Measurements from ENCODE around the gene SPACA6.
"Not testable (repeated sequence)": the region's sequence is repeated elsewhere in the genome, so short reads cannot be mapped to it uniquely, and the experiment has no call there.

Gene SPACA6

DNA sequence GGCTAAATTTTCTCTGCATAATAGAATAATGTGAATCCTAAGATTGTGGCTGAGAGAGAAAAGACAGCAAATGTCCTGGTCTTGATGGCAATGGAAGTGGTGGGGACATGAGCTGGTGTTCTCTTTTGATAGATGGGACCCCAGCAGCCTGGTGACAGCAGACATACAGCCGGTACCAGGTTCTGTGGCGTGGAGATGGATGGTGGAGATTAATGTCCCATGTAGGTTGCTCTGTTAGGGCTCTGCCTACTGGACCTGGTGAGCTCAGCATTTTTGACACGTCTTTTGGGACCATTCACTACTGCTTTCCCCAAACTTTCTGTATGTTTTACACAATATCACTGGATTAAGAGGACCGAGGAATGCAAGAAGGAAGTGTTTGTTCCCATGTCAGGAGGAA lies 38.3 kb upstream of the SPACA6 start:
- no peak for DNase-seq (ENCODE audit: low read depth)
- TF ChIP-seq, protein P1, sequence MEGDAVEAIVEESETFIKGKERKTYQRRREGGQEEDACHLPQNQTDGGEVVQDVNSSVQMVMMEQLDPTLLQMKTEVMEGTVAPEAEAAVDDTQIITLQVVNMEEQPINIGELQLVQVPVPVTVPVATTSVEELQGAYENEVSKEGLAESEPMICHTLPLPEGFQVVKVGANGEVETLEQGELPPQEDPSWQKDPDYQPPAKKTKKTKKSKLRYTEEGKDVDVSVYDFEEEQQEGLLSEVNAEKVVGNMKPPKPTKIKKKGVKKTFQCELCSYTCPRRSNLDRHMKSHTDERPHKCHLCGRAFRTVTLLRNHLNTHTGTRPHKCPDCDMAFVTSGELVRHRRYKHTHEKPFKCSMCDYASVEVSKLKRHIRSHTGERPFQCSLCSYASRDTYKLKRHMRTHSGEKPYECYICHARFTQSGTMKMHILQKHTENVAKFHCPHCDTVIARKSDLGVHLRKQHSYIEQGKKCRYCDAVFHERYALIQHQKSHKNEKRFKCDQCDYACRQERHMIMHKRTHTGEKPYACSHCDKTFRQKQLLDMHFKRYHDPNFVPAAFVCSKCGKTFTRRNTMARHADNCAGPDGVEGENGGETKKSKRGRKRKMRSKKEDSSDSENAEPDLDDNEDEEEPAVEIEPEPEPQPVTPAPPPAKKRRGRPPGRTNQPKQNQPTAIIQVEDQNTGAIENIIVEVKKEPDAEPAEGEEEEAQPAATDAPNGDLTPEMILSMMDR (IDR thresholded peaks at IDR 0.05; ENCODE audit: insufficient read depth, low read depth, low read length, missing control alignments): no peak
- H3K4me3 ChIP-seq (ENCODE audit: low read length): no peak overlapping the region

DNA sequence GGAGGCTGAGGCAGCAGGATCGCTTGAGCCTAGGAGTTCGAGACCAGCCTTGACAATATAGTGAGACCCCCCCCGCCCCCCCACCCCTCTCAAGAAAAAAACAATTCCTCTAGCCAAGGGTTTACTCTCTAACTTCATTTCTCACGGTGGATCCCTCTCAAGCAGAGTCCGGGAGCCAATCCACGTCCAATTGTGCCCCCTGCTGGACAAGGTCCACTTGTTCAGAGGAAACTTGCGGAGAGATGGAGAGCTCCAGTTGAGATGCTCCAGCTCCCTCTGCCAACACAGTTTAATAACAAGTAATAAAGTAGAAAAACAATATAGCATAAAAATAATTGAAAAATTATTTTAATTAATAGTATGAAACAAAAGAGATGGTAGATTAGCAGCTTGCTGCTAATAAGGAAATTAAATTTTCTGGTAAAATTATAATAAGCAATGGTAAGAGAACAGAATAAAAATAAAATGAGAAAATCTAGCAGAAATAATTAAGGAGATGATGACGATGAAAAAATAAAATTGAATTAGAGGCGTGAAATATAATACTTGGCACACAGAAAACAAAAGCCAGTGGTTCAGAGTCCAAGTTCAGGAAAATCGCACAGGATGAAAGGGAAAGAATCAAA lies 32.0 kb upstream of the SPACA6 start:
- peak; percentile 81 for DNase-seq (ENCODE audit: low read depth)

DNA sequence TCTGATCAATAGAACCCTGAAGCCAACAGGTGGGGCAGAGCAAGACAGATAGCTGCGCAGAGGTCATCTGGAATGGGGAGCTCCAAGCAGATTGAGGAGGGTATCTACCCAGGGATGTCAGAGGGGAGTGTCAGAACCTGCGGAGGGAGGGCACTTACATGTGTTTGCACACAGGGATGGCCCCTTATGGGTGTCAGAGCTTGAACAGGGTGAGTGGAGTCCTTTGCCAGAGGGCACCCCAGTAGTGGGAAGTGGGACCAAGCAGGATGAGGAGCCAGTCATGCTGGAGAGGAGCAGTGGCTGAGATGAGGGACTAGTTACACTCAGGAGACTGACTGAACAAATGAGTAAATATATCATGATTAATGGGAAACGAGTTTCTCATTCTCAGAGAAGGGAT lies 29.5 kb upstream of the SPACA6 start:
- no peak overlapping the region for H3K4me3 ChIP-seq (ENCODE audit: low read length)
- TF ChIP-seq, protein P1 (IDR thresholded peaks at IDR 0.05; ENCODE audit: insufficient read depth, low read depth, low read length, missing control alignments): no peak
- no peak for DNase-seq (ENCODE audit: low read depth)

More for the DNA sequence above, 32.0 kb upstream of the SPACA6 start:
- H3K4me3 ChIP-seq (ENCODE audit: low read length): no peak overlapping the region
- TF ChIP-seq, protein P1 (IDR thresholded peaks at IDR 0.05; ENCODE audit: insufficient read depth, low read depth, low read length, missing control alignments): peak; percentile 78

DNA sequence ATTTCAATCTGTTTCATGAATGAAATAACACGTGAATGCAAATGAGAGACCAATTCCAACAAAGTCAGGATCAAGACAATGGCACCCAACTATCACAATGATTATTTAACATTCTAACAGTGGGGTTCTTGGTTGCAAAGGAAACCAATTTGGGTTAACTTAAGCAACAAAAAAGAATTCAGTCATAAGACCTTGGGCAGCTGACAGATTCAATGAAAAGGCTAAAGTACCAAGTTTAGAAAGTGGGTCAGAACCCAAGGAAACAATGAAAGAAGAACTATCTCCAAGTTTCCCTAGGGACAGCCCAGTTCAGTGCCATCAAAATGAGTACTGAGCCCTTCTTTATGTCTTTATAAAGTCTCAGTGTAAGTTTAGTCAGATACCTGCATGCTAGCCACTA lies 29.0 kb upstream of the SPACA6 start:
- no peak for DNase-seq (ENCODE audit: low read depth)
- TF ChIP-seq, protein P1 (IDR thresholded peaks at IDR 0.05; ENCODE audit: insufficient read depth, low read depth, low read length, missing control alignments): no peak
- no peak overlapping the region for H3K4me3 ChIP-seq (ENCODE audit: low read length)

DNA sequence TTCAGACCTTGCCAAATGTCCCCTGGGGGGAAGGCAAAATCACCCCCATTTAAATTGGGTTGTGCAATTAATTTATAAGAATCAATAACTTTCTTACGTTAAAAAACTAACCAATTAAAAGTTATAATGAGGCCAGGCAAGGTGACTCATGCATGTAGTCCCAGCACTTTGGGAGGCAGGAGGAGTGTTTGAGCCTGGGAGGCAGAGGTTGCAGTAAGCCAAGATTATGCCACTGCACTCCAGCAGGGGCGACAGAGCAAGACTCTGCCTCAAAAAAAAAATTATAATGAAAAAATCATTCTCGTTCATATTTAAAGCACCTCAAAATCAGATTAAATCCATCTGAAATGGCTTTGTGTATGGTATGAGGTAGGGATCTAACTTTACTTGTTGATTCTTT lies 28.1 kb upstream of the SPACA6 start:
- peak; percentile 11 for DNase-seq (ENCODE audit: low read depth)
- TF ChIP-seq, protein P1 (IDR thresholded peaks at IDR 0.05; ENCODE audit: insufficient read depth, low read depth, low read length, missing control alignments): peak; percentile 35
- H3K4me3 ChIP-seq (ENCODE audit: low read length): no peak overlapping the region

DNA sequence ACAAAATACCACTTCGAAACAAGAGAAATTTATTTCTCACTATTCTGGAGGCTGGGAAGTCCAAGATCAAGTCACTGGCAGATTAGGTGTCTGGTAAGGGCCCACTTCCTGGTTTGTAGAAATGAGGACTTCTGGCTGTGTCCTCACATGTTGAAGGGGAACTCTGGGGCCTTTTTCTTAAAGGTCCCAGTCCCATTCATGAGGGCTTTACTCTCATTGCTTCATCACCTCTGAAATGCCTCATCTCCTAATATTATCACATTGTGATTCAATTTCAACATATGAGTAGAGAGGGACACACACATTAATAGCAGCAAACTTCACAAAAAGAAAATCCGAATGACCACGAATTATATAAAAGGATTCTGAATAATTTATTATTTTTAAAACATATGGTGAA lies 24.9 kb upstream of the SPACA6 start:
- TF ChIP-seq, protein P1 (IDR thresholded peaks at IDR 0.05; ENCODE audit: insufficient read depth, low read depth, low read length, missing control alignments): no peak
- H3K4me3 ChIP-seq (ENCODE audit: low read length): no peak overlapping the region
- DNase-seq (ENCODE audit: low read depth): no peak

DNA sequence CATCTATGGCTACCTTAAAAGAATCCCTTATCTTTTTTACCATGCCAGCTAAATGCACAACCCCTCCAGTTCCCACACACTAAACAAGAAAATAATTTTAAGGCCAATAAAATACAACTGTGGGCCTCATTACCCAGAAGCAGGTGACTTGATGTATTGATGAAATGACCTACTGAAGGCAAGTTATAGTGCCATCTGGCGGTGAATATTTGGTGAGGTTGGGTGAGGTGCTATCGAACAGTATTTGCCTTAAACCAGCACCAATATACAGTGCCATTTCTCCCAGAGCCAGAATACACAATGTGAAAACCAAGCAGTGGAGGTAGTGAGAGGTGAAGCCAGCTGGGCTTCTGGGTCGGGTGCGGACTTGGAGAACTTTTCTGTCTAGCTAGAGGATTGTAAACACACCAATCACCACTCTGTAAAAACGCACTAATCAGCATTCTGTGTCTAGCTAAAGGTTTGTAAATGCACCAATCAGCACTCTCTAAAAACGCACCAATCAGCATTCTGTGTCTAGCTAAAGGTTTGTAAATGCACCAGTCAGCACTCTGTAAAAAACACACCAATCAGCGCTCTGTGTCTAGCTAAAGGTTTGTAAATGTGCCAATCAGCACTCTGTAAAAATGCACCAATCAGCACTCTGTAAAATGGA lies 17.1 kb upstream of the SPACA6 start:
- H3K4me3 ChIP-seq (ENCODE audit: low read length): not testable (repeated sequence)
- peak; percentile 56 for DNase-seq (ENCODE audit: low read depth)
- TF ChIP-seq, protein P1 (IDR thresholded peaks at IDR 0.05; ENCODE audit: insufficient read depth, low read depth, low read length, missing control alignments): peak; percentile 43
